HepG2 (cell line): ENCODE data around the gene RPL3. TPM values are rescaled to one million over a fixed set of nuclear protein-coding genes. Genes with fewer than 3 reads are reported as not detected.
A peak's percentile ranks its signal among the peaks of the same experiment; 100 is the strongest.

Experiments
- ARNTL ChIP-seq: sonication (generic); formaldehyde crosslinking; IDR thresholded peaks from 2 replicates; pipeline ENCODE4 v1.4.0; 2020; ENCODE audit warnings: mild to moderate bottlenecking, missing genetic modification reagents
- ATF3 ChIP-seq: sonication (generic); formaldehyde crosslinking; IDR thresholded peaks from 2 replicates; pipeline ENCODE4 v1.4.0; 2020; ENCODE audit warnings: missing genetic modification reagents
- BCLAF1 ChIP-seq: fragments of 450-650 bp; IDR thresholded peaks from 2 replicates; pipeline ENCODE4 v1.6.1; 2017; ENCODE audit warnings: mild to moderate bottlenecking
- BRD4 ChIP-seq: sonication (generic); formaldehyde crosslinking; IDR thresholded peaks from 2 replicates; pipeline ENCODE4 v1.4.0; 2020; ENCODE audit warnings: missing genetic modification reagents
- CHD4 ChIP-seq: fragments of 200-600 bp; sonication (generic); IDR thresholded peaks from 2 replicates; pipeline ENCODE4 v1.7.0; 2017; ENCODE audit warnings: mild to moderate bottlenecking, low read length, borderline replicate concordance
- GATAD1 ChIP-seq: IDR thresholded peaks from 2 replicates; pipeline ENCODE4 v1.6.1; 2016; ENCODE audit warnings: missing genetic modification reagents, missing compliant biosample characterization
- HMGXB4 ChIP-seq, 2 experiments: sonication (generic) in 1 of 2; formaldehyde crosslinking in 1 of 2; IDR thresholded peaks; 2 replicates each; pipeline versions ENCODE4 v1.4.0 to v1.6.1; 2018 to 2020; ENCODE audit warnings: missing genetic modification reagents in 2 of 2, borderline replicate concordance in 1 of 2, low read depth in 1 of 2, mild to moderate bottlenecking in 1 of 2, missing biosample characterization in 1 of 2
- MXI1 ChIP-seq: IDR thresholded peaks from 3 replicates; pipeline ENCODE4 v1.6.1; 2012; ENCODE audit warnings: low read depth, low read length, inconsistent platforms, borderline replicate concordance
- MYC ChIP-seq: sonication (generic); formaldehyde crosslinking; IDR thresholded peaks from 2 replicates; pipeline ENCODE4 v1.9.0; 2021; ENCODE audit warnings: missing genetic modification reagents, borderline replicate concordance
- POGK ChIP-seq: sonication (generic); formaldehyde crosslinking; conservative IDR thresholded peaks from 2 replicates; pipeline ENCODE4 v1.8.0; 2022; ENCODE audit warnings: mild to moderate bottlenecking, moderate library complexity, missing genetic modification reagents
- RARA ChIP-seq: IDR thresholded peaks from 2 replicates; pipeline ENCODE4 v1.6.1; 2016; ENCODE audit warnings: missing genetic modification reagents, missing compliant biosample characterization
- SMARCC2 ChIP-seq: fragments of 450-650 bp; IDR thresholded peaks from 2 replicates; pipeline ENCODE4 v1.6.1; 2017; ENCODE audit warnings: antibody characterized with exemption, mild to moderate bottlenecking
- SMARCE1 ChIP-seq: fragments of 450-650 bp; IDR thresholded peaks from 2 replicates; pipeline ENCODE4 v1.6.1; 2017; ENCODE audit warnings: borderline replicate concordance
- SOX5 ChIP-seq: IDR thresholded peaks from 2 replicates; pipeline ENCODE4 v1.6.1; 2016; ENCODE audit warnings: borderline replicate concordance
- TBX2 ChIP-seq: sonication (generic); formaldehyde crosslinking; IDR thresholded peaks from 2 replicates; pipeline ENCODE4 v1.5.0; 2020; ENCODE audit warnings: missing genetic modification reagents, mild to moderate bottlenecking, borderline replicate concordance
- TEAD3 ChIP-seq: optimal IDR thresholded peaks from 2 replicates; pipeline ENCODE3; 2016; ENCODE audit warnings: borderline replicate concordance
- U2AF1 ChIP-seq: fragments of 200-400 bp; formaldehyde crosslinking; optimal IDR thresholded peaks from 2 replicates; pipeline ENCODE3; 2017; ENCODE audit warnings: mild to moderate bottlenecking, low read depth, low read length
- ZFP37 ChIP-seq: sonication (generic); formaldehyde crosslinking; IDR thresholded peaks from 2 replicates; pipeline ENCODE4 v1.4.0; 2020; ENCODE audit warnings: missing genetic modification reagents, borderline replicate concordance
- ZNF225 ChIP-seq: sonication (generic); formaldehyde crosslinking; IDR thresholded peaks from 2 replicates; pipeline ENCODE4 v1.4.0; 2020; ENCODE audit warnings: mild to moderate bottlenecking, missing genetic modification reagents
- ZNF253 ChIP-seq: sonication (generic); formaldehyde crosslinking; IDR thresholded peaks from 2 replicates; pipeline ENCODE4 v1.8.0; 2022; ENCODE audit warnings: mild to moderate bottlenecking, missing genetic modification reagents, borderline replicate concordance
- ZNF331 ChIP-seq: sonication (generic); formaldehyde crosslinking; IDR thresholded peaks from 2 replicates; pipeline ENCODE4 v1.4.0; 2020; ENCODE audit warnings: missing genetic modification reagents
- ZNF414 ChIP-seq: sonication (generic); formaldehyde crosslinking; IDR thresholded peaks from 2 replicates; pipeline ENCODE4 v1.5.0; 2020; ENCODE audit warnings: missing genetic modification reagents
- ZNF839 ChIP-seq: sonication (generic); formaldehyde crosslinking; IDR thresholded peaks from 2 replicates; pipeline ENCODE4 v1.4.0; 2020; ENCODE audit warnings: missing genetic modification reagents, mild to moderate bottlenecking, borderline replicate concordance
- ZSCAN12 ChIP-seq: sonication (generic); formaldehyde crosslinking; IDR thresholded peaks from 2 replicates; pipeline ENCODE4 v1.9.0; 2021; ENCODE audit warnings: mild to moderate bottlenecking, missing genetic modification reagents
- polyA plus RNA-seq, 8 experiments: library from polyadenylated mRNA; depleted of rRNA in 3 of 8; stranded (reverse) in 7 of 8; unstranded in 1 of 8; fragments of >200 nt; fragmentation: Illumina TruSeq in 4 of 8; extraction: Trizol in 4 of 8; gene quantifications; 2 replicates each; pipeline versions ENCODE4 v1.2.1 to v1.2.3, GENCODE V29; 2011 to 2016; ENCODE audit warnings: low read depth in 4 of 8, missing spikeins in 1 of 8, mixed read lengths in 1 of 8; ENCODE audit not compliant: insufficient read depth in 1 of 8
- total RNA-seq, 5 experiments: library from RNA; depleted of rRNA; stranded (reverse); fragments of >200 nt; fragmentation: Illumina TruSeq; extraction: Trizol; gene quantifications; 2 replicates each; pipeline ENCODE4 v1.2.3, GENCODE V29; 2016; ENCODE audit warnings: low read depth in 1 of 5

The RPL3 gene
- total and polyA plus RNA-seq, 2 of the 13 experiments (the other 11 are each of a cell fraction or from before 2014, with no cell fraction given), result 1,051 to 3,279 TPM

GRCh38 chr22:39292561-39293074 lies 26.8 kb downstream of the RPL3 start (continued):
- TF ChIP-seq SMARCE1 (no peak), SOX5 (CRISPR knock-in tag) (peak; percentile 76), TBX2 (CRISPR knock-in tag) (peak; percentile 64; the same call in 1 of the 2 replicates), ZNF839 (CRISPR knock-in tag) (no peak), ZNF253 (CRISPR knock-in tag) (peak; percentile 46; the same call in 1 of the 2 replicates), ZNF225 (0 out of 2 replicates have a peak, but pooled peaks have one; percentile 45), BRD4 (CRISPR knock-in tag) (no peak), GATAD1 (0 out of 2 replicates have a peak, but pooled peaks have one; percentile 16), POGK (CRISPR knock-in tag) (no peak), ZNF414 (CRISPR knock-in tag) (no peak), MYC (CRISPR knock-in tag) (peak; percentile 67; the same call in 1 of the 2 replicates), MXI1 (peak; percentile 33; the same call in 1 of the 3 replicates), ARNTL (CRISPR knock-in tag) (peak; percentile 58), U2AF1 (no peak), CHD4 (no peak), RARA (CRISPR knock-in tag) (peak; percentile 55), ZSCAN12 (0 out of 2 replicates have a peak, but pooled peaks have one; percentile 27), ZFP37 (peak; percentile 42; the same call in 1 of the 2 replicates), SMARCC2 (no peak), BCLAF1 (no peak), HMGXB4 (CRISPR knock-in tag; IDR thresholded peaks at IDR 0.05; ENCODE audit: borderline replicate concordance in 1 of 2, low read depth in 1 of 2) (0 out of 4 replicates have a peak, but pooled peaks have one; percentile 30 to 33), ATF3 (CRISPR knock-in tag) (no peak; the same call in 1 of the 2 replicates), TEAD3 (CRISPR knock-in tag) (peak; percentile 33), ZNF331 (CRISPR knock-in tag) (peak; percentile 77; the same call in 1 of the 2 replicates)
